GM21367 (cell line): Measurements from ENCODE around the gene BRAF.
A peak's percentile ranks its signal among the peaks of the same experiment; 100 is the strongest.
"Not testable (repeated sequence)": the region's sequence is repeated elsewhere in the genome, so short reads cannot be mapped to it uniquely, and the experiment has no call there.

Experiments
- ATAC-seq: cut with Tn5 transposase; IDR thresholded peaks from one replicate; pipeline ENCODE4 v1.9.1; 2021; ENCODE audit not compliant: unreplicated experiment

The BRAF gene

GRCh38 chr7:140924821-140925421, at the start of gene BRAF:
Gene BRAF, minus strand, starts transcription at chr7:140924929. Its CDS starts 226 bp downstream, at chr7:140924703.
- peak; percentile 43 for ATAC-seq

- no peak for ATAC-seq
Measured at GRCh38 chr7:140972876-140973829, 48.4 kb upstream of the BRAF start.

DNA sequence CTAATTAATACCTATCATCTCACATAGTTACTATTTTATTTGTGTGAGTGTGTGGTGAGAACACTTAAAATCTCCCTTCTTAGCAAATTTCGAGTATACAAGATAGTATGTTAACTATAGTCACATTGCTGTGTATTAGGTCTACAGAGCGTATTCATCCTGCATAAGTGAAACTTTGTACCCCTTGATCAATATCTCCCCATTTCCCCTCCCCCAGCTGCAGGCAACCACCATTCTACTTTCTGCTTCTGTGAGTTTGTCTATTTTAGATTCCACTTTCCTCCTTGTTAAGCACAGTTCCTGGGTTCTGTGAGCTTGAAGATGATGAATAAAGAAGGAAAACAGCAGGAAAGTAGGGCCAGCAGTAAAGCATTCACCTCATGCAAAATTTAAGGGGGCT, 47.6 kb upstream of the BRAF start:
- ATAC-seq = no peak

DNA sequence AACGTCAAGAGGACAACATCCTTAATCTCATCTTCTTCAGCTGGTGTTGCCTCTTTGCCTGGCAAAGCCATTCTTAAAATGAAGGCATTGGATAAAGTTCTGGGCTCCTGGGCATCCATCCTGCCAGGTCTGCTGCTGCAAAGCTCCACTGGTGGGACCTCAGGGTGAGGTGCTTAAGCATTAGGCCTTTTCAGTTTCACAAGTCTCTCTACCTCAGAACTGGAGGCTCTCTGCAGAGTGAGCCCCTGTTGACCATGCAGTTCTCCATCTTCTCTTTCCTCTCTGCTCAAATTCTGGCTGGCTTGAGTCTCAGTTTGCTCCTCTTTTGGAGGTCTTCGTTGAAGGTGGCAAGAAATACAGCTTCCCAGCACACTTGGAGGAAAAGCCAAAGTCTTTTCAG, 42.7 kb upstream of the BRAF start:
- ATAC-seq = no peak

- no peak for ATAC-seq
Measured at GRCh38 chr7:140966561-140967233, 42.0 kb upstream of the BRAF start.

- ATAC-seq = no peak
Measured at GRCh38 chr7:140961117-140961516, 36.4 kb upstream of the BRAF start.

GRCh38 chr7:140956997-140957396, 32.3 kb upstream of the BRAF start:
- not testable (repeated sequence) for ATAC-seq

DNA sequence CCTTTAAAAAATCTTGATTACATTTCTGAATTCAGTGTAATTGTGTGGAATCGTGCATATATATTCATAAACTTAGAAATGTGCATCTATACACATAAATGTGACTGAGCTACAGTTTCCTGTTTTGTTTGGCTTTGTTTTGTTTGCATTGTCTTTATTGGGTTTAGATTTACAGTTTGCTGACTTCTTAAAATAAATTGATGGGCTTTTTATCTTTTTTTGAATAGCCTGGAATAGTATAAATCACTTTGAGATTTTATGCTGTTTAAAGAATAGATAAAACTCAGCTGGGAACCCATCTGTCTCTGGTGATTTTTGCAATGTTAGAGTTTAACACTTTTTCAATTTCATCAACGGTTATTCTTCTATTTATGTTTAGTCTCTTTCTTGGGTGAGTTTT, 21.2 kb upstream of the BRAF start:
- no peak for ATAC-seq

DNA sequence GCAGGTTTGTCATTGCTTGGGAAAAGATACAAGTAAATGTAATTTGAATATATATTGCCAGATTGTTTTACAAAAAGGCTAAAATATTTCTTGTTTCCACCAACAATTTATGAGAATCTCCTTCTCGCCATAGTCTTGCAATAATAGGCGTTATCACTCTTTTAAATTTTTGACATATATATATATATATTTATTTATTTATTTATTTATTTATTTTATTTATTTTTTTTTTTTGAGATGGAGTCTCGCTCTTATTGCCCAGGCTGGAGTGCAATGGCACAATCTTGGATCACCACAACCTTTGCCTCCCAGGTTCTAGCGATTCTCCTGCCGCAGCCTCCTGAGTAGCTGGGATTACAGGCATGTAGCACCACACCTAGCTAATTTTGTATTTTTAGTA, 17.5 kb upstream of the BRAF start:
- ATAC-seq = not testable (repeated sequence)

GRCh38 chr7:140940898-140941297, 16.2 kb upstream of the BRAF start:
- no peak for ATAC-seq

GRCh38 chr7:140937702-140938264, 13.1 kb upstream of the BRAF start:
- ATAC-seq = no peak

DNA sequence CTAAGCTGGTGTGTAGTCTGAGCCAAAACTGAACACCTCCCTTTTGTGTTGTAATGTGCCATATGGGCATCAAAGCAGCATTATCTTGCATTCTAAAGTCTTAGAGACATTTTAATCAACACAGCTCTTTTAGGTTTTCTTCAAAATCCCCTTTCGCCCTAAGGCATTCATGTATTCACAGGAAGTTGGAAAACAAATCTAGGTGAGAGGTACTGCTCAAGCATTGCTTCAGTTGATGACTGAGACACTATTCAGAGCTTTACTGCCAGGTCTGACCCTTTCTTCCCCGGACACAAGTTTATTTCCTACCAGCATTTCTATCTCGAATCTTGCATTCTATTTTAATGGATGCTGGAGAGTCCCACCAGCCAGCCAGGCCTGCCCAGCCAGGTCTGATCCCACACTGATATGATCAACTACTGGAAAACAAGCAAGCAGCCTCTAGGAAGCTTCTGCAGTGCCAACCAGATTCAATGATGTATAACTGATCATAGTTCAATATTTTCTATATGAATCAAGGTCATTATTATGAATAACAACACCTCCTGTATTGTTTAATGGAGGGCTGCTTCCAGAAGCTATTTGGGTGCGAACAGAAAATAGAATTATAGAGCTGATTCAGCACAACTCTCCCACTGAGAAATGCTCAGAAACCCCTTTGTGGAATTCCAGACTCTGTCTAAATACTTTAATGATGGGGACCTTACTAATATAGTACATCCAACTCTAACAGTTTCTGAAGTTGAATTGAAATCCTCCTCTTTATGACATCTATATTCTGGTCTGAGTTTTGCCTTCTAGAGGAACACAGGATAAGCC, 4.0 kb upstream of the BRAF start:
- ATAC-seq = no peak

- not testable (repeated sequence) for ATAC-seq
Measured at GRCh38 chr7:140927945-140928344, 3.2 kb upstream of the BRAF start.

GRCh38 chr7:140927351-140927750, 2.6 kb upstream of the BRAF start:
- no peak for ATAC-seq

- no peak for ATAC-seq
Measured at GRCh38 chr7:140926021-140926817, 1.5 kb upstream of the BRAF start.

- peak; percentile 79 for ATAC-seq
Measured at GRCh38 chr7:140924019-140924820, 509 bp downstream of the BRAF start.

GRCh38 chr7:140923358-140924006, 1.2 kb downstream of the BRAF start:
- no peak for ATAC-seq

DNA sequence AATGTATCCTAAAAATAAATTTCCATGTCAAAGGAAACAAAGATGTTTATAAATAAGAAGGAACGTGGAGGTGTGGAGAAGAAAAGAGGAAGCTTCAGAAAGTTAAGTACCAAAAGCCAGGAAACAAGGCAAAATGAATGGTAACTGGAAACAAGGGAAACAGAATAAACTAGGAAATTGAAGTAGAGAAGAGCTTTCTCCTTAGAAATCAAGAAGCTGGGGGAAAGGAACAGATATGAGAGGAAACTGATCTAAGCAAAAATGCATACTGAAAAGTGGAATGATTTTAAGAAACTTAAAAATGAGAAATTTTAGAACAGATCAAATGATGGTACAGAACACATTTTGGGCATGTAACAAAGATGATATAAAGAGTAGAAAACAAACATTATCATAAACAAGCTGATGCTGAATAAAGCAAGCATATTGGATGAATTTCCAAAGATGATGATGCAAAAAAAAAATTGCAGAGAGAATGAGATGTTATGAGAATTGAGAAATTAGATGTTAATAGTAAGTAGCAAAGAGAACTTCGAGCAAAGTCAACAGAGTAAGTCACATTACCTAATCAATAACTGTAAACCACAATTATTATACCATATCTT, 1.9 kb downstream of the BRAF start:
- no peak for ATAC-seq
